ENCODE measurements around the gene CDH4.

The CDH4 gene

GRCh38 chr20:61598586-61598985, 346.5 kb downstream of the CDH4 start:
- no peak for DNase-seq (ENCODE audit: low spot score)
- no peak for TF ChIP-seq CTCF (IDR thresholded peaks at IDR 0.05; ENCODE audit: extremely low read depth, missing control alignments)

GRCh38 chr20:61599061-61599531, 347.0 kb downstream of the CDH4 start:
- no peak for TF ChIP-seq CTCF (IDR thresholded peaks at IDR 0.05; ENCODE audit: extremely low read depth, missing control alignments)
- no peak for DNase-seq (ENCODE audit: low spot score)

GRCh38 chr20:61599541-61599992, 347.5 kb downstream of the CDH4 start:
- TF ChIP-seq CTCF (IDR thresholded peaks at IDR 0.05; ENCODE audit: extremely low read depth, missing control alignments), result no peak
- no peak for DNase-seq (ENCODE audit: low spot score)

- no peak for DNase-seq (ENCODE audit: low spot score)
These were observed 348.0 kb downstream of the CDH4 start for GRCh38 chr20:61600016-61600415.

GRCh38 chr20:61601361-61601760, 349.3 kb downstream of the CDH4 start:
- no peak for DNase-seq (ENCODE audit: low spot score)
- TF ChIP-seq CTCF (IDR thresholded peaks at IDR 0.05; ENCODE audit: extremely low read depth, missing control alignments), result no peak

More at GRCh38 chr20:61600016-61600415, 348.0 kb downstream of the CDH4 start:
- no peak for TF ChIP-seq CTCF (IDR thresholded peaks at IDR 0.05; ENCODE audit: extremely low read depth, missing control alignments)

GRCh38 chr20:61601853-61602252, 349.8 kb downstream of the CDH4 start:
- TF ChIP-seq CTCF (IDR thresholded peaks at IDR 0.05; ENCODE audit: extremely low read depth, missing control alignments), result no peak
- DNase-seq (ENCODE audit: low spot score), result no peak

- TF ChIP-seq CTCF (IDR thresholded peaks at IDR 0.05; ENCODE audit: extremely low read depth, missing control alignments), result no peak
- no peak for DNase-seq (ENCODE audit: low spot score)
These were observed 351.7 kb downstream of the CDH4 start for GRCh38 chr20:61603715-61604114.

Measured in GM20000 (cell line).